ENCODE measurements around the gene CEP104.
"Not testable (repeated sequence)": the region's sequence is repeated elsewhere in the genome, so short reads cannot be mapped to it uniquely, and the experiment has no call there.

Gene CEP104

DNA sequence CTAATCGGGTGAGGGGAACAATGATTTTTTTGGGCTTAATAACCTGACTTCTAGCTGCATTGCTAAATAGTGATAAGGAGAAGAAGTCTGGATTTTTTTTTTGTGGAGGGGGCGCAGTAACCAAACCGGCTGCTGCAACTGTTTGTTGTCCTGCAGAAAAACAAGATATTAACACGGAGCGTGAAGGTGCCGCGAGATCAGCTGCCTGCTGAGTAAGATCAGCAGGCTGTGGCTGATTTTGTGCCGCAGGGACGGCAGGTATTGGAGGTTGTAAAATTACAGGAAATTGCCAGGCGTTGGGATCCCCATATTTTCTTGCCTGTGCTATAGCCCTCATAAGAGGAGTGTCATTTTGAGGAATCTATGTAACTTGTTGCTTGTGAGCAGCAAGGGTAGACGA lies 52.0 kb downstream of the CEP104 start:
- H3K4me3 ChIP-seq (ENCODE audit: low read depth, low read length): no peak overlapping the region
- no peak for TF ChIP-seq CTCF (IDR thresholded peaks at IDR 0.05; ENCODE audit: low read depth, low read length, missing control alignments)
- DNase-seq (ENCODE audit: low read depth): no peak

GRCh38 chr1:3804627-3804944 lies 52.4 kb downstream of the CEP104 start:
- DNase-seq (ENCODE audit: low read depth); H3K4me3 ChIP-seq (ENCODE audit: low read depth, low read length): not testable (repeated sequence)

GRCh38 chr1:3803905-3804626 lies 52.9 kb downstream of the CEP104 start:
- no peak overlapping the region for H3K4me3 ChIP-seq (ENCODE audit: low read depth, low read length)
- TF ChIP-seq CTCF (IDR thresholded peaks at IDR 0.05; ENCODE audit: low read depth, low read length, missing control alignments): no peak
- no peak for DNase-seq (ENCODE audit: low read depth)

DNA sequence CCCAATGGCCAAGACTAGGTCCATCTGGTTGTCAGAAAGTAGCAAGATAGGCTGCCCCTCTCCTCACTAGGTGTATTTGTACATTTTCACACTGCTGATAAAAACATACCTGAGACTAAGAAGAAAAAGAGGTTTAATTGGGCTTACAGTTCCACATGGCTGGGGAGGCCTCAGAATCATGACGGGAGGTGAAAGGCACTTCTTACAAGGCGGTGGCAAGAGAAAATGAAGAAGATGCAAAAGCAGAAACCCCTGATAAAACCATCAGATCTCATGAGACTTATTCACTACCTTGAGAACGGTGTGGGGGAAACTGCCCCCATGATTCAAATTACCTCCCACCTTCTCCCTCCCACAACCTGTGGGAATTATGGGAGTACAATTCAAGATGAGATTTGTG lies 56.2 kb downstream of the CEP104 start:
- not testable (repeated sequence) for H3K4me3 ChIP-seq (ENCODE audit: low read depth, low read length); DNase-seq (ENCODE audit: low read depth)

- no peak for DNase-seq (ENCODE audit: low read depth)
- no peak for TF ChIP-seq CTCF (IDR thresholded peaks at IDR 0.05; ENCODE audit: low read depth, low read length, missing control alignments)
- no peak overlapping the region for H3K4me3 ChIP-seq (ENCODE audit: low read depth, low read length)
Measured at GRCh38 chr1:3799976-3800685, 56.9 kb downstream of the CEP104 start.

DNA sequence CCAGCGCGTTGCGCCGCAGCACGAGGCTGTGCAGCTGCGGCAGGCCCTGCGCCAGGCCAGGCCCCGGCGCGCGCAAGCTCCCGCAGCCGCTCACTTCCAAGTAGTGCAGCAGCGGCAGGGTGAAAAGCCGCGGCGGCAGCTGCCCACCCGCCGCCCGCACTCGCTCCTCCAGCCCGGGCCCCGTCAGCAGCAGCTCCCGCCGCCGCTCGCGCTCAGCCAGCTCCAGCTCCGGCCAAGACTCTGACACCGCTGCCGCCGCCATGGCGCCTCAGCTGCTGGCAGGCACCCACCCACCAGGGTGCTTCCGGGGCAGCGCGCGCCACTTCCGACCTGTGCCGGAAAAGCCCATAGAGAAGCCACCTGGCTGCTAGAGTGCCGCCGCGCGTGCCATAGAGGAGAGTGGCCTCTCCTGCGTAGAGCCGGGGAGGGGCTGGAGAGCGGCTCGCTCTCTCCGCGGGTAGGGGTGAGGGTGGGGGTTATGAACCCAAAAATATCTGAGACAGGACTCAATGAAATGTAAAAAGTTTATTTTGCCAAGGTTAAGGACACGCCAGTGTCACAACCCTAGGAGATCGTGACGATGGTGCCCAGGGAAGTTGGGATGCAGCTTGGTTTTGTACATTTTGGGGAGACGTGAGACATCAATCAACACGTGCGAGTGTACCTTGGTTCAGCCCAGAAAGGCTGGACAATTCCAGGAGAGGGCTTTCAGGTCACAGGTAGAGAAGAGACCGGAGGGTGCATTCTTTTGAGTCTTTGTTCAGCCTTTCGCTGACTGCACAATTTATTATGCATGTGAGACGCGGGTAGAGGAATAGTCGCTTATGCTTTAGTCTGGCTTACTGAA lies 60.6 kb downstream of the CEP104 start, which contains the start of gene LRRC47:
LRRC47 (minus strand) TSS at position 284 of the 847 bp plus-strand sequence; CDS start at position 262, 22 bp downstream.
- DNase-seq (ENCODE audit: low read depth): peak; percentile 74
- no peak for TF ChIP-seq CTCF (IDR thresholded peaks at IDR 0.05; ENCODE audit: low read depth, low read length, missing control alignments)
- H3K4me3 ChIP-seq (ENCODE audit: low read depth, low read length): peak within 1 kb of the TSS; percentile 99

- H3K4me3 ChIP-seq (ENCODE audit: low read depth, low read length): peak overlapping the region; percentile 99
- DNase-seq (ENCODE audit: low read depth): no peak
- TF ChIP-seq CTCF (IDR thresholded peaks at IDR 0.05; ENCODE audit: low read depth, low read length, missing control alignments): no peak
Measured at GRCh38 chr1:3795453-3796214, 61.4 kb downstream of the CEP104 start.
